Mesenteric fat pad (tissue), 1 donor: ENCODE results near the gene STPG1. TPM values are rescaled to one million over a fixed set of nuclear protein-coding genes. Genes with fewer than 3 reads are reported as not detected.

Source experiments
- DNase-seq: peaks from one replicate; pipeline ENCODE4 v3.0.0-alpha.2; 2020; ENCODE audit warnings: low spot score
- total RNA-seq: library from RNA; stranded (reverse); fragmentation: NEBNext Ultra II Directional; extraction: Animal tissue kit (Norgen Biotek cat#: 25700); gene quantifications from one replicate; pipeline ENCODE4 v1.2.1, GENCODE V29; 2021
- donor health status: DM: yes; HTN: yes; CAD: no.

The STPG1 gene
- total RNA-seq, 1 donor from 2014 or later, result 7.5 TPM

GRCh38 chr1:24426744-24427544 is 13.4 kb upstream of the STPG1 start:
- no peak for DNase-seq

- DNase-seq, result no peak
Measured at GRCh38 chr1:24425922-24426321, 12.3 kb upstream of the STPG1 start.

GRCh38 chr1:24425441-24425840 is 11.9 kb upstream of the STPG1 start:
- DNase-seq, result no peak

GRCh38 chr1:24424990-24425389 is 11.4 kb upstream of the STPG1 start:
- DNase-seq, result no peak

- DNase-seq, result no peak
Measured at GRCh38 chr1:24424207-24424606, 10.6 kb upstream of the STPG1 start.

GRCh38 chr1:24421502-24421901 is 7.9 kb upstream of the STPG1 start:
- DNase-seq, result no peak

- DNase-seq, result no peak
Measured at GRCh38 chr1:24420547-24420946, 7.0 kb upstream of the STPG1 start.

GRCh38 chr1:24418898-24419628 is 5.5 kb upstream of the STPG1 start:
- DNase-seq, result no peak

GRCh38 chr1:24417681-24418080 is 4.1 kb upstream of the STPG1 start:
- DNase-seq, result no peak

- DNase-seq, result no peak
Measured at GRCh38 chr1:24416666-24417391, 3.2 kb upstream of the STPG1 start.

GRCh38 chr1:24415910-24416665 is 2.5 kb upstream of the STPG1 start:
- no peak for DNase-seq

- peak; percentile 96 for DNase-seq
Measured at GRCh38 chr1:24415334-24415909, 1.8 kb upstream of the STPG1 start, which contains the start of gene NIPAL3. Gene NIPAL3 (plus strand): TSS chr1:24415802. CDS start chr1:24419548, 3,746 bp downstream.

- DNase-seq, result no peak
Measured at GRCh38 chr1:24414775-24415333, 1.3 kb upstream of the STPG1 start.

GRCh38 chr1:24412408-24412807 is 1.2 kb downstream of the STPG1 start:
- DNase-seq, result no peak

- DNase-seq, result no peak
Measured at GRCh38 chr1:24411963-24412362, 1.6 kb downstream of the STPG1 start.

GRCh38 chr1:24410750-24411149 is 2.8 kb downstream of the STPG1 start:
- no peak for DNase-seq

GRCh38 chr1:24409535-24409934 is 4.0 kb downstream of the STPG1 start:
- DNase-seq, result no peak

- DNase-seq, result no peak
Measured at GRCh38 chr1:24406788-24407187, 6.8 kb downstream of the STPG1 start.

- no peak for DNase-seq
Measured at GRCh38 chr1:24403806-24404205, 9.8 kb downstream of the STPG1 start.

- DNase-seq, result no peak
Measured at GRCh38 chr1:24400065-24400464, 13.5 kb downstream of the STPG1 start.
